IPS-20b (cell line): Measurements from ENCODE around the gene HILPDA.
"Not testable (repeated sequence)": the region's sequence is repeated elsewhere in the genome, so short reads cannot be mapped to it uniquely, and the experiment has no call there.

Experiments
- H3K27ac ChIP-seq: one replicate; pipeline ENCODE4 v1.5.1; 2013; ENCODE audit warnings: low read length
- H3K27me3 ChIP-seq: 2 replicates; pipeline ENCODE4 v1.6.1; 2013; ENCODE audit warnings: mild to moderate bottlenecking, low read length, inconsistent platforms; ENCODE audit not compliant: insufficient read depth
- H3K36me3 ChIP-seq: 2 replicates; pipeline ENCODE4 v1.6.1; 2013; ENCODE audit warnings: low read depth, mild to moderate bottlenecking, inconsistent platforms, low read length, moderate library complexity; ENCODE audit not compliant: insufficient read depth
- H3K4me1 ChIP-seq: 2 replicates; pipeline ENCODE4 v1.6.1; 2013; ENCODE audit warnings: mild to moderate bottlenecking, control low read depth, inconsistent platforms, low read length, moderate library complexity; ENCODE audit not compliant: insufficient read depth
- H3K4me3 ChIP-seq: 2 replicates; pipeline ENCODE4 v1.5.1; 2013; ENCODE audit warnings: mild to moderate bottlenecking, low read length, inconsistent platforms
- H3K9ac ChIP-seq: 2 replicates; pipeline ENCODE4 v1.6.1; 2013; ENCODE audit warnings: low read depth, mild to moderate bottlenecking, inconsistent platforms, low read length, moderate library complexity
- H3K9me3 ChIP-seq: 2 replicates; pipeline ENCODE4 v1.6.1; 2013; ENCODE audit warnings: mild to moderate bottlenecking, low read depth, low read length, inconsistent platforms; ENCODE audit not compliant: insufficient read depth

The HILPDA gene

GRCh38 chr7:128452552-128452951 lies 3.1 kb upstream of the HILPDA start:
- H3K27me3 ChIP-seq, result peaks cover 6% of the 10 kb centered on the region; the same call in 1 of the 2 replicates
- H3K4me1 ChIP-seq, result peaks cover 20% of the 10 kb centered on the region
- H3K36me3 ChIP-seq, result peaks cover 7% of the 10 kb centered on the region
- no peak overlapping the region for H3K4me3 ChIP-seq
- H3K9me3 ChIP-seq, result no peaks in the 10 kb centered on the region
- H3K27ac ChIP-seq, result no peak overlapping the region
- H3K9ac ChIP-seq, result no peak overlapping the region

DNA sequence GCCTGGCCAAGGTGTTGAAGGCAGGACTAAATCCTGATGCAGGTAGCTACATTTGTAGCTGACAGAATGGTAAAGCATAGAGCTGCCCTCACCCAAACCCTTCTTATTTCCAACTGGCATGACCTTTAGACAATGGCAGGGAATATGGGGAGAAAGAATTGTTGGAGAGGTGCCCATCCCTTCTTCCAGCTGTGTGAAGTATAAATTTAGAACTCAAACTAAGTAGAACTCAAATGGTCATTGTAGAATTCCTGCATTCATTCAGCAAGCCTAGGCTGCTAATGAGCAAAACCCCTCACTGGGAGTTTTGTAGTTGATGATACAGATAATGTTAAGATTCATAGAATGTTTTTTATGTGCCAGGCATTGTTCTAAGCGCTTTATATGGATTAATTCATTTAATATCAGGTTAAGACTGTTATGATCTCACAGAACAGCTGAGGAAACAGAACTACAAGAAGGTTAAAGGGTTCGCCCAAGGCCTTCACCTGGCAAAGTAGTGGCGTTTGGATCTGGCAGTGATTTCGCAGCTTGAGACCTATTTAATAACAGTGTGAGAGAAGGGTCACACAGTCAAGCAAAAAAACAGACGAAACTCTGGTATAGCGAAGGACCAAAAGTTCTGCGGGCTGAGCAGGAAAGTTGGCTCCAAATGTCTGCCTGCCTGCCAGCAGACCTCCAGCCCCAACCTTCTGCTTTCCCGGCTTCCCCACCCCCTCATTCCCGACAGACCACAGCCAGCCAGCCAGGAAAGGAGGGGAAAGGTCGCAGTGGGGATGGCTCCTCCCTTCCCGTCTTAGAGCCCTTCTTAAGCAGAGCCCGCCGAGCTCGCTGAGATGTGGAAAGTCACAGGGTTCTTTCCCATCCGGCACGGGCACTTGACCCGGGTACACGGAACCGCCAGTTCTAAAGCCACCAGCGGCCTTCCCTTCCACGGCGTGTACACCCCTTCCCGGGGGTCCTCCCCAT lies 1.6 kb upstream of the HILPDA start:
- Histone ChIP-seq H3K9ac (peak overlapping the region; percentile 62; the same call in 1 of the 2 replicates), H3K27ac (no peak overlapping the region), H3K27me3 (peaks cover 6% of the 10 kb centered on the region; the same call in 1 of the 2 replicates), H3K4me3 (peak overlapping the region; percentile 61), H3K9me3 (no peaks in the 10 kb centered on the region), H3K4me1 (peaks cover 20% of the 10 kb centered on the region), H3K36me3 (peaks cover 22% of the 10 kb centered on the region)

- H3K36me3 ChIP-seq, result peaks cover 28% of the 10 kb centered on the region
- peak overlapping the region; percentile 100; the same call in 1 of the 2 replicates for H3K9ac ChIP-seq
- no peak overlapping the region for H3K27ac ChIP-seq
- no peaks in the 10 kb centered on the region for H3K9me3 ChIP-seq
- peaks cover 6% of the 10 kb centered on the region; the same call in 1 of the 2 replicates for H3K27me3 ChIP-seq
- peaks cover 20% of the 10 kb centered on the region for H3K4me1 ChIP-seq
- peak overlapping the region; percentile 100 for H3K4me3 ChIP-seq
These were observed 703 bp upstream of the HILPDA start for GRCh38 chr7:128454808-128455542.

DNA sequence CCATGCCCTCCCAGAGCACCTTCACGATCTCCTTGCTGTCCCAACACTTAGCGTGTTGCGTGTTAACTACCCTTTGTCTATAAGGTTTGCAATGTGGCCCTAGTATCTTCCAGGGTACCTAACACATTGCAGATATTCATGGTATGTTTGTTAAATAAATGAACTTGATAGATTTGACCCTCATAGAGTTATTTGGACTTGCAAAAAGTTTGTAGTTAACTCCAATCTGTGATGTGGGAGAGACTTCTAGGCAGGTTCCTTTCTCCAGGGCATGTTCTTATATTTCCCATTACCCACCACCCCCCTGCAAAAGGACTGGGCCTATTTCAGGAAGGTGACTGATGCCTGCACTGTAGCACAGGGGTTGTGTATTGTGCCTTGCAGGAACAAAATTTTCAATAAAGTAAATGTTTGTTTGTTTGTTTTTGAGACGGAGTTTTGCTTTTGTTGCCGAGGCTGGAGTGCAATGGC lies 612 bp downstream of the HILPDA start:
- Histone ChIP-seq H3K4me1 (peaks cover 20% of the 10 kb centered on the region), H3K9ac (peak overlapping the region; percentile 100), H3K9me3 (no peaks in the 10 kb centered on the region), H3K4me3 (peak overlapping the region; percentile 100), H3K27me3 (peaks cover 6% of the 10 kb centered on the region; the same call in 1 of the 2 replicates), H3K27ac (peak overlapping the region; percentile 97), H3K36me3 (peaks cover 28% of the 10 kb centered on the region)

- Histone ChIP-seq H3K36me3 (peaks cover 28% of the 10 kb centered on the region), H3K4me1 (peaks cover 16% of the 10 kb centered on the region), H3K4me3 (peak overlapping the region; percentile 100), H3K9ac (peak overlapping the region; percentile 100; the same call in 1 of the 2 replicates)
- not testable (repeated sequence) for H3K27ac ChIP-seq, H3K27me3 ChIP-seq, H3K9me3 ChIP-seq
These were observed 1.7 kb downstream of the HILPDA start for GRCh38 chr7:128457385-128457784.

DNA sequence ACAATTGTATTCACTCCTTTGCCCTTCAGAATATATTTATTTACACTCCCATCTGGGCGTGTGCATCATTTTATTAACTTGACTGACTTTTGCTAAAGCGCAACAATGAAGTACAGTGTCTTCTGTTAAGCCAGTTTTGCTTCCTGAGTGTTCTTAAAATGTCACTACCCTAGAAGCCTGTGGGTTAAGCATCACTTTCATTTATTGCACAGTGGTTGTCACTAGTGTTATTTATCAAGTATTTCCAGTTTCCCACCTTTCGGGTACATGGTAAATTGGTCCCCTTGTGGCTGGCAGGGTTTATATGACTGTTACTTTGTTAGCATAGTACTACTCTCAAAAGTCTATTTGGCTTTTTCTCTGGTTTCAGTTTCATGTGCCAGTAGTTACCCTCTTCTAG lies 3.3 kb downstream of the HILPDA start:
- no peak overlapping the region for H3K9ac ChIP-seq
- H3K36me3 ChIP-seq, result peaks cover 28% of the 10 kb centered on the region
- peaks cover 13% of the 10 kb centered on the region for H3K4me1 ChIP-seq
- no peaks in the 10 kb centered on the region for H3K9me3 ChIP-seq
- H3K27ac ChIP-seq, result no peak overlapping the region
- peaks cover 6% of the 10 kb centered on the region; the same call in 1 of the 2 replicates for H3K27me3 ChIP-seq
- no peak overlapping the region for H3K4me3 ChIP-seq

- Histone ChIP-seq H3K27ac (no peak overlapping the region), H3K9ac (0 out of 2 replicates have a peak overlapping the region, but pooled peaks have one; percentile 18), H3K9me3 (no peaks in the 10 kb centered on the region), H3K27me3 (peaks cover 6% of the 10 kb centered on the region; the same call in 1 of the 2 replicates), H3K4me1 (peaks cover 9% of the 10 kb centered on the region), H3K4me3 (no peak overlapping the region), H3K36me3 (peaks cover 28% of the 10 kb centered on the region)
These were observed 3.8 kb downstream of the HILPDA start for GRCh38 chr7:128459394-128459878.

DNA sequence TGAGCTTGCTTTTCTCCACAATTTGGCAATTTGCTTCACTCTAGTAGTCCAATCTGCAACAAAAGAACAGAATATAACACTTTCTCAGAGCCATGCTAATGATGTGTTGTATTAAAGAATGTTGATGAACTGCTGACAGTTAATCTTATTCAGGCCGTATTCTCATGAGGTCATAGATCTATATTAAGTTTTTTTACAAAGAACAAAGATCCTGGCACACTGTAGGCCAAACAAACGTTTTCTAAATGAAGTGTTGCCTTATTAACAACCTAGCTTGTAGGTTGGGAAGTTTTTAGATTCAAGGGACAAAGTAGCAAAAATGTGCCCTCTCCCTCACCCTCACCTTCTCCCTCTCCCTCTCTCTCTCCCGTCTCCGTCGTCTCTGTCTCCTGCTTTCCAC lies 6.8 kb downstream of the HILPDA start:
- peaks cover 22% of the 10 kb centered on the region for H3K36me3 ChIP-seq
- H3K4me1 ChIP-seq, result no peaks in the 10 kb centered on the region; the same call in none of the 2 replicates
- H3K9ac ChIP-seq, result no peak overlapping the region
- no peaks in the 10 kb centered on the region for H3K9me3 ChIP-seq
- H3K27me3 ChIP-seq, result no peaks in the 10 kb centered on the region
- H3K4me3 ChIP-seq, result no peak overlapping the region
- no peak overlapping the region for H3K27ac ChIP-seq

DNA sequence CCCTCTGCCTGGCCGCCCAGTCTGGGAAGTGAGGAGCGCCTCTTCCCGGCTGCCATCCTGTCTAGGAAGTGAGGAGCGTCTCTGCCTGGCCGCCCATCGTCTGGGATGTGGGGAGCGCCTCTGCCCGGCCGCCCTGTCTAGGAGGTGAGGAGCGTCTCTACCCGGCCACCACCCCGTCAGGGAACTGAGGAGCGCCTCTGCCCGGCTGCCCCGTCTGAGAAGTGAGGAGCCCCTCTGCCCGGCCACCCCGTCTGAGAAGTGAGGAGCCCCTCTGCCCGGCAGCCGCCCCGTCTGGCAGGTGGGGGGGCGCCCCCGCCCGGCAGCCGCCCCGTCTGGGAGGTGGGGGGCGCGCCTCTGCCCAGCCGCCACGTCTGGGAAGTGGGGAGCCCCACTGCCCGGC lies 7.7 kb downstream of the HILPDA start:
- peaks cover 13% of the 10 kb centered on the region for H3K36me3 ChIP-seq
- not testable (repeated sequence) for H3K4me1 ChIP-seq, H3K27me3 ChIP-seq

GRCh38 chr7:128463933-128464332 lies 8.3 kb downstream of the HILPDA start:
- not testable (repeated sequence) for H3K4me1 ChIP-seq, H3K27ac ChIP-seq, H3K36me3 ChIP-seq, H3K4me3 ChIP-seq, H3K9me3 ChIP-seq, H3K27me3 ChIP-seq, H3K9ac ChIP-seq

More for the DNA sequence above, 7.7 kb downstream of the HILPDA start:
- H3K9ac ChIP-seq, H3K27ac ChIP-seq, H3K4me3 ChIP-seq, H3K9me3 ChIP-seq: not testable (repeated sequence)

DNA sequence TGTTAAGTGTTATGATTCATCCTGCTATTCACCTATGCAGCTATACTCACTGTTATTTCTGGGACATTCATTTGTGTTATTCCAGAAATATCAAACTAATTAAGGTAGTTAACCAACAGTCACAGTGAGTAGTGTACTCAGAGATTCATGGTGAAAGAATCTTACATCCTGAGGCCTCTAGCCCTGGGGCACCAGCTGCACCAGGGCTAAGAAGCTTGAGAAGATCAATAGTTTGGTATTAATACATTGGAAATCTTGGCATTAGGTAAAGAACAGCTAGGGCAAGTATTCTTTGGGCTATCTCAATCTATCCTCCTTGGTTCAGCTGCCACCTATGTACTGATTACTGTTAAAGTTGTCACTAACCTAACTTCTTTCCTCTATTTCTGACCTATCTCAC lies 11.2 kb downstream of the HILPDA start:
- H3K27me3 ChIP-seq, H3K4me1 ChIP-seq, H3K9me3 ChIP-seq, H3K9ac ChIP-seq, H3K27ac ChIP-seq, H3K4me3 ChIP-seq, H3K36me3 ChIP-seq: not testable (repeated sequence)
